Epithelial cell of prostate (primary cell): ENCODE data around the gene MED10.
A peak's percentile ranks its signal among the peaks of the same experiment; 100 is the strongest.

Experiments used
- DNase-seq: peaks from one replicate; pipeline ENCODE4 v3.0.0-alpha.2; 2011; ENCODE audit warnings: low read depth, low spot score
- H3K27ac ChIP-seq: fragments of 450-650 bp; 2 replicates; pipeline ENCODE4 v1.5.1; 2017; ENCODE audit warnings: mild to moderate bottlenecking

MED10 gene

DNA sequence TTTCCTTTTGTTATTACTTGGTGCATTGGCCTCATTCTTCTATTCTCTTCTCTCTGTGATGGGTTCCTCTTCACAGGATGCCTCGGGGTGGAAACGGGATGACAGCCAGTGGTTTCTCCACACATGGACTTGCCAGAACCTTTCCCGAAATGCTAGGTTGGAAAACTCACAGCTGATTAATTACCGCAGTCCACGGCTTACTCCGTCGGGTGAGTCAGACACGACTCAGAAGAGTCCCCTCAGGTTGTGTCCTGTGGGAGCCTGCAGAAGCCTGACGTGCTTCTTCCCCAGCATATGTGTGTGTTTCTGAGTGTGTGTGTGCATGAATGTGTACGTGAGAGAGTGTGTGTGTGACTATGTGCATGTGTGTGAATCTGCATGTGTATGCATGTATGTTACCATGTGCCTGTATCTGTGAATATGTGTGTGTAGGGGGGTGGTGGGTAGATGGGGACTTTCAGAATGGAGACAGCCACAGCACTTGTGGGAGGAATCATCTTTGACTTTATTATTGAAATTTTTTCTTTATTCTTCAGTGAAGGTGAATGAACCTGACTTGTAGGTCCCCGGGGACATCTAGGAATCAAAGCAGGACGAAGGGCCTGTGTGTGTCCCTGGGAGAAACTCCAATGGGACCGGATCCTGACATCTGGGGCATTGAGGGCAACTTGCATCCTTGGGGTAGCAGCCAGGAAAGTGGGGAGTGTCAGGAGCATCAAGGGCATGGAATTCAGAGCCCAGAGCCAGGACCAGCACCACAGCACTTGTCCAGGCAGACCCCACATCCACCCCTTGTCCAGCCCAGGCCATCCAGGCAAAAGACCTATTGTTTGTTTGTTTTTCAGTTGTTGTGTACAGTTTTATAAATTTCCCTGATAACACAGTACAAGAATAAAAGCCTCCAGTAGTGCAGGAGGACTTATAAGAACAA, 21.9 kb upstream of the MED10 start:
- DNase-seq: peak; percentile 65
- no peak overlapping the region for H3K27ac ChIP-seq

- no peak for DNase-seq
- no peak overlapping the region for H3K27ac ChIP-seq
These were observed 20.4 kb upstream of the MED10 start for GRCh38 chr5:6398570-6399230.

DNA sequence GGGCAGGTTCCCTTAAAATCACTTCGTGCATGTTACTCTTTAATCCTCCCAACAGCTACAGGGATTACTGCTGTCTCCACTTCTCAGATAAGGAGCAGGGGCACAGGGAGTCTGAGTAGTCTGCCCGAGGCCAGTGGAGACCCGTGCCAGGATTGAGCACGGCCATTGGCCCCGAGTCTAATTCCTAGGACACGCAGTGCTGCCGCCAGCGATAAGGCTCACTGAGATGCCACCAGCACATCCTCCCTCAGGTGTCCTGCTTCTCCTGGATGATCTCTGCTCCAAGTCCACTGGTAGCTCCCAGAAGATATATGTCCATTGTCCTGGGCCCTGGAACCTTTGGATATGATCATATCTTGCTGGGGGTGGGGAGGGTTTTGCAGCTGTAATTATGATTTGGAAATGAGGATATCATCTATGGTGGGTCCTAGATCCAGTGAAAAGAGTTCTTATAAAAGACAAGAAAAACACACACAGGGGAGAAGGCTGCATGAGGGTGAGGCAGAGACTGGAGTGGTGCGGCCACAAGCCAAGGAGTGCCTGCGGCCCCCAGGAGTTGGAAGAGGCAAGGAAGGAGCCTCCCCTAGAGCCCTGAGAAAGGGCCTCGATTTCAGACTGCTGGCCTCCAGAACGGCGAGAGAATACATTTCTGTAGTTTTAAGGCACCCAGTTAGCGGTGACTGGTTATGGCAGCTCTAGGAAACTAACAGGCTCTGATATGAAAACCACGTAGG, 19.4 kb upstream of the MED10 start:
- no peak overlapping the region for H3K27ac ChIP-seq
- no peak for DNase-seq

- no peak for DNase-seq
- H3K27ac ChIP-seq: no peak overlapping the region
These were observed 18.6 kb upstream of the MED10 start for GRCh38 chr5:6396836-6397535.

DNA sequence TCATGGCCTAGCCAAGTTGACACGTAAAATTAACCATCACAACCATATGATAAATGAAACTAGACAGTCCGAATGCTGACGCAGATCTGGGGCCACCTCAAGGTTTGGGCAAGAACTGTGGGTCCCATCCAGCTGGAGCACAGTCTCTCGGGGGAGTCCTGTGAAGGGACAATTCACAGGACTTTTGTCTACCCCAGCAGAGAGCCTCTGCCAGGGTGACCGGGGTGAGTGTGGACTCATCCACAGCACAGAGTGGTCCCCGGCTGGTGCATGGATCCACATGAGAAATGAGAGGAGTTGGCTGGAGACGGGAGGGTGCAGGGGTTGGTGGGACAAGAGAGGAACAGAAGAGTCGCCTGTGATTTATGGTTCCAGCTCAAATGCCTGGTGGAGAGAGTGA, 17.7 kb upstream of the MED10 start:
- no peak overlapping the region for H3K27ac ChIP-seq

DNA sequence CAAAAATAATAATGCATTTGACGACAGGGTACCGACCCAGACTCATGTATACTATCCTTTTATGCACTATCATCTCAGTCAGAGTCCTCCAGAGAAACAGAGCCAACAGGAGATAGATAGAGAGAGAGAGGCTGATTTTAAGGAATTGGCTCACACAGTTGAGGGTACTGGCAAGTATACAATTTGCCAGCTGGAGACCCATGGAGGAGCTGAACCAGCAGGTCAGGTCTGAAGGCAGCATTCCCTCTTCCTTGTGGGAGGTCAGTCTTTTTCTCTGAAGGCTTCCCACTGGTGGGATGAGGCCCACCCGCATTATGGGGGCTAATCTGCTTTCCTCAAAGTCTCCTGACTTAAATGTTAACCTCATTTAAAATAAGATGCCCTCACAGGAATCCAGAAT, 17.3 kb upstream of the MED10 start:
- no peak overlapping the region for H3K27ac ChIP-seq
- no peak for DNase-seq

More for the DNA sequence above, 17.7 kb upstream of the MED10 start:
- DNase-seq: no peak

DNA sequence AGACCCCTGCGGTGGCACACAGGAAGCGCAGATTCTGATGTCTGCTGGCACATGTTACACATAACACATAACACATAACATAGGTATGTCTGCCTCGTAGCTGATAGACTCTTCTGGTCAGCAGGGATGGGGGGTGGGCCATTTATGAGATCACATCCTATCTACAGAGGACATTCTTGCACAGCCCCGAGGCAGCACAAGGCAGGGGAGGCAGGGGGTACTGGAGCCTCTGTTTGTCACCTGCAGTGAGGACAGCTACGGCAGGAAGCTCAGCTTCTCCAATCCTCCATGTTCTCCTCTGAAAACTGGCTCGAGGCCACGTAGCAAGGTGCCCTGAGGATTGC, 16.7 kb upstream of the MED10 start:
- H3K27ac ChIP-seq: no peak overlapping the region
- DNase-seq: no peak

DNA sequence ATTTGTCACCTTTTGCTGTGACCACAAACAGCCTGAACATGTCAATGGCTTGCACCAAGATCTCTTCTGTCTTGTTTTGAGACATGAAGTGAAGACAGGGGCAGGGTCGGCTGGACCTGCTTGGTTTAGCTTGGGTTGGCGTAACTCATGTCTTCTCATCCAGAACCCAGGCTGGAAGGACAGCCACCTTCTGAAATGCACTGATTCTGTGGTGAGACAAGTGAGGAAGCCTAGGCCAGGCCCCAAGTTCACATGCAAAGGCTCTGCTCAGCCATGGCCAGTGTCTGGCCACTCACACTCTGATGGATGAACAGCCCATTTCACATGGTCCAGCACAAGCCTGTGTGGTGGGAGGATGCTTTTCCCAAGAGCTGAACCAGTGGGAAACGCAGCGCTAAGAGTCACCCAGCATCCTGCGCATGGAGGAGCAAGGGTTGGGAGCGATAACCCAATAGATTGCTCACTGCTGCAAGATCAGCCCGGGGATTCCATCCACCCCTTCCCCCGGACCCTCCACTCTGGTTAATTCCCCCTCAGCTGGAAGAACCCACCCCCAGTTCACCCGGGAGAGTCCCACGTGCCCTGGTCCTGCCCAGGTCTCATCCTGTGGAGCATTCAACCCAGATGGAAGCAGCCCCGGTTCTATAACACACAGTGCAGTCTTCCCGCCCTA, 16.2 kb upstream of the MED10 start:
- DNase-seq: no peak
- no peak overlapping the region for H3K27ac ChIP-seq

DNA sequence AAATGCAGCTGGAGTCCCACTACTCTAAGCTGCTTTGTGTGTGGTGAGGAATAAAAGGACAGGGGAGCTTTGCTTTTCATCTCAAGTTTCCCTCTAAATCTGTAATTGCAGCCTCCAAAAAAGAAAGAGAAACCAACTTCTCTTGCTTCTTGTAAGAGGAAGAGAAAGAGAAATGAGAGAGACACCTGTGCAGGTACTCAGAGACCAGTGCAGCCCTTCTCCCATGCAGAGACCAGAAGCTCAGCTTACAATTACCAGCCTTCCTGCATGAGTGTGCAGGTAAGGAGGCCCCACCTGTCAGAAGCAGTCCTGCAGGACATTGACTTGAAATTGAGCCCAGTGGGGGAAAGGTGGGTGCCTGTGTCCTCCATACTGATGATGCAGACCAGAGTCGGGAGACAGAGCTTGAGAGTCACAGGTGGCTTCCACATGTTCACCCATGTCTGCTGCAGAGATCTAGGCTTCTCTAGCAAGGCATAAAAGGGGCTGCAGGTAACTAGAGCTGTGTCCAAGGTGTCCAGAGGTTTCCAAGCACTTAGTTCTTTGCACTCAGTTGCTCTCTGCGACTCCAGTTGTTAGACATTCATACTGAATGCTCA, 15.3 kb upstream of the MED10 start:
- DNase-seq: no peak
- no peak overlapping the region for H3K27ac ChIP-seq

DNA sequence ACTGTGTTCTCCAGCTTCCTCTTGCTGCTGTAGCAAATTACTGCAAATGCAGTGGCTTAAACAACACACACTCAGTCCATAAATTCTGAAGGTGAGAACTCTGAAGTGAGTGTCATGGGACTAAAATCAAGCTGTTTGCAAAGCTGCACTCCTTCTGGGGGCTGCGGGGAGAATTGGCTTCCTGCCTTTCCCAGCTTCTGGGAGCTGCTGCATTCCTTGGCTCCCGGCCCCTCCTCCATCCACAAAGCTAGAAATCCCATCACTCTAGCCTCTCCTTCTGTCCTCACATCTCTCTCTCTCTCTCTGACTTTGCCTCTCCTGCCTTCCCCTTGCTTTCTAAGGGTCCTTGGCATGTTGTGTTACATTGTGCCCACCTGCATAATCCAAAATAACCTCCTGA, 14.2 kb upstream of the MED10 start:
- no peak overlapping the region for H3K27ac ChIP-seq
- DNase-seq: no peak

GRCh38 chr5:6391151-6391550, 12.8 kb upstream of the MED10 start:
- H3K27ac ChIP-seq: no peak overlapping the region
- no peak for DNase-seq

DNA sequence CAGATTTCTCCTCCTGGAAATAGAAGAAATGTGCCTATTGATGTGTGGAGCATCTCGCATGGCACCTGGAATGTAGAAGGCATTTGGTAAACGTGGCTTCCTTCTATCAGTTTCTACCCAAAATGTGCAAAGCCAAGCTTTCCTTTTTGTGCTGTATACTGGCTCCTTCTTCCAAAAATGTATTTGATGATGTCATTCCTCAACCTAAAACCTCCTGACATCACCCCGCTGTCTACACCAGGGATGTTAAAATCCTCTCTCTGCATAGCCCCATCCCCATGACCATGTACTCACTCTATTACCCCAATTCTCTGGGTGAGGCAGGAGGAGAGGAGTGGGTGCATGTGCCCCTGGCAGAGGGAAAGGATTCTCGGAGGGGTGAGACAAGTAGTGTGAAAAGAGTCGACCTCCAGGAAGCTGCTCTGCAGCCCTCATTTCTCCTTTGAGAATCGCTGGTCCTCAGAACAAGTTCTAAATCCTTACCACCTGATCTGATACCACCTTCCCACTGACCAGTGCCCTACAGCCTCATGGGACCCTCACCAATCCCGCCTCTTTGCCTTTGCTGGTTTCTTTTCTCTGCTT, 11.7 kb upstream of the MED10 start:
- no peak overlapping the region for H3K27ac ChIP-seq
- no peak for DNase-seq

DNA sequence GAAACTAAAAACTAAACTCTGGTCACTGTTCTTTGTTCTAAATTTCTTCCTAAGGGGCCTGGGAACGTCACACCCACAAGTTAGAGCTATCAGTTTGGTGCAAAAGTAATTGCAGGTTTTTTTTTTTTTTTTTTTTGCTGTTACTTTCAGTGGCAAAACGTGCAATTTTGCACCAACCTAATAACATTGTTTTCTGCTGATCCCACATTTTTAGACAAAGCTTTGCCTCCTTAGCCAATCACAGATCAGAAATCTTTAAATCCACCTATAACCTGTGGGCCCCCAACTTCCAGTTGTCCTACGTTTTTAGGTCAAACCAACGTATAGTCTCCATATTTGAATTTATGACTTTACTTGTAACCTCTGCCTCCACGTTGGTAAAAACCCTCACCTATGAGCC, 11.1 kb upstream of the MED10 start:
- DNase-seq: no peak
- no peak overlapping the region for H3K27ac ChIP-seq

- H3K27ac ChIP-seq: no peak overlapping the region
- DNase-seq: no peak
These were observed 9.6 kb upstream of the MED10 start for GRCh38 chr5:6387970-6388369.

GRCh38 chr5:6386271-6386670, 7.9 kb upstream of the MED10 start:
- no peak for DNase-seq

GRCh38 chr5:6384856-6385255, 6.5 kb upstream of the MED10 start:
- H3K27ac ChIP-seq: no peak overlapping the region
- no peak for DNase-seq

More at GRCh38 chr5:6386271-6386670, 7.9 kb upstream of the MED10 start:
- H3K27ac ChIP-seq: no peak overlapping the region

GRCh38 chr5:6383376-6383775, 5.0 kb upstream of the MED10 start:
- H3K27ac ChIP-seq: no peak overlapping the region

DNA sequence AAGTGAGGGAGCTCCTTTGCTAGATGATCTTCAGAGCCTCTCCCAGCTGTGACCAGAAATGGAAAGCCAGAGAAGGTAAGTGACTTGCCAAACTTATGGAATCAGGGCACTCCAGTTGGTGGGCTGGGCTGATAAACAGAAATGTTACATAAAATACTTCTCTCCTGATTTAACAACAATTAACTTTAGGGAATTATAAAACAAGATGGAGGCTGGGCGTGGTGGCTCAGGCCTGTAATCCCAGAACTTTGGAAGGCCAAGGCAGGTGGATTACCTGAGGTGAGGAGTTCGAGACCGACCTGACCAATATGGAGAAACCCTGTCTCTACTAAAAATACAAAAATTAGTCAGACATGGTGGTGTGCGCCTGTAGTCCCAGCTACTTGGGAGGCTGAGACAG, 899 bp upstream of the MED10 start:
- no peak overlapping the region for H3K27ac ChIP-seq
- no peak for DNase-seq

More at GRCh38 chr5:6383376-6383775, 5.0 kb upstream of the MED10 start:
- DNase-seq: no peak

DNA sequence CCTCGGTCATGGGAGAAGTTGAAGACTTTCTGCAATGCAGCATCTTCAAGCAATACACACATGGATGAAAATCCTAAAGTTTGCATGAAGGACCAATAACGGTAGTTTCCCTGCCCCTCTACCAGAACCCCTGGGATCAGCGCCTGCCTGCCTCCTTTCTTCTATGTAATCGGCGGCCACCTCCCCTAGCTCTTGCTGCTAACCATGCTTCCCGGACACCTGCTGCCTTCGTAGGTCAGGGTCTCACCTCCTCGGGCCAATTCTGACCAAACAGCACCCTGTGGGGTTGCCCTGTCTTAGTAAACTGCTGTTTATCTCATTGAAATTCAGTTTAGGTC, 388 bp upstream of the MED10 start:
- H3K27ac ChIP-seq: no peak overlapping the region
- no peak for DNase-seq
